Activated CD4-positive, alpha-beta T cell treated with anti-CD3 and anti-CD28 coated beads for 1 hour (primary cell): ENCODE data around the gene PRKCE.

Experiments used
- DNase-seq: peaks from one replicate; pipeline ENCODE4 v3.0.0-alpha.2; 2020

The PRKCE gene

GRCh38 chr2:46067501-46068305 lies 416.2 kb downstream of the PRKCE start:
- no peak for DNase-seq

DNA sequence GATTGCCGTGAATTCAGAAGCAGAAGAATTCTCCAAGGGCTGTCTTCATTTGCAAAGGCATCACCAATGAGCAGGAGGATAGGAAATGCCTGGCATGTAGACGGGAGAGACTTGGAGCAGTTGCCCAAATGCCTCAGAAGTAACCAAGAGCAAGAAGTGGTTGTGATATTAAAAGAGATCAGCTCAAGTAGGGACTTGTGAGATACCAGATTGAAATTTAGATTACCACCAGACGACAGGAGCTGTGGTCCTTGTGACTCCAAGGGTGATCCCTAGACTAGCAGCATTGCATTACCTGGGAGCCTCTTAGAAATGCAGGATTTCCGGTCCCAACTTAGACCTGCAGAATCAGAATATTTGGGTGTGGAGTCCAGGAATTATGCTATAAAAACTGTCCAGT lies 417.2 kb downstream of the PRKCE start:
- DNase-seq, result no peak

DNA sequence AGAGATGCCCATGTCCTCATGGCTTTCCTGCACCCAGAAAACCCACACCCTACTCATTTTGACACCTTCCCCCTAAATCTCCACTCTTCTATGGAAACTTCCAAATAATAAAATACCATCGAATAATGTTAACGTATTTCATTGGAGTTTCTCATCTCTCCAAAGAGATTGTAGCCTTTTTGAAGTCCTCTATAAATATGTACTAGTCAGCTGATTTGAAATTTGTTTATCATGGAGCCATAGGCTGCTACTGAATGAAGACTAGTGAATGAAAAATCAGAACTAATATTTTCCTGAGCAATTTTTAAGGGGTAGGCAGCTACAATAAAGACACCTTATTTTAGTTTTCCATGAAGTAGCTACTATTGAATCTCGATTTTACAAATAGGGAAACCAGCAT lies 419.6 kb downstream of the PRKCE start:
- no peak for DNase-seq

DNA sequence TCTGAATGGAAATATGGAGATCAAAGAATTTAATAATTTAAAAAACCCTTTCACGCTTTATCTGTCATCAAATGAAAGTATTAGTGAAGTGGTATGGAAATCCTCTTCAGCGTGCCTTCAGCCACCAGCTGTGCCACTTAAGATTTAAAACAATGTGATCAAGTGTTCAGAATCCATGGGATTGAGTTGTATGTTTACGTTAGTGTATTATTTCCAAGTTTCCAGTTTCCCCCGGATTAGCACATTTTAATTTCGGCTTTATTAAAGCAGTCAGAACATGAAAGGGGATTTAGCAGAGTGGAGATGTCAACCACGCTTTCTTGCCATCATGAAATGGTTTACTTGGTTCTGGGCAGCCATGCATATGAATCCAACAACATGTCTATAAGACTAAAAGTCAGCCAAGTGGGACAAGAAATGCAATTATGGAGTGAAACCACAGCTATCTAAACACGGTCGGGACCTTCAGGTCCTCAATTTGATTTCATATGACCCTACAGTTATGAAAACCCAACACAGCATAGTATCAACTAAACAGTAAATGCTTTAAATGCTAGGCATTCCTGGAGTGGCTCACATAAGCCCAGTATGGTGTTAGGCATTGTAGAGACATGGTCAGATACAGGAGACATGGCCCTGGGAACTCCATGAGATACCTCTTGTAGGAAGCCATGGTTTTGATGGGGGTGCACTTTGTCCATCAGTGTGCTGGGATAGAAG lies 420.8 kb downstream of the PRKCE start:
- no peak for DNase-seq

DNA sequence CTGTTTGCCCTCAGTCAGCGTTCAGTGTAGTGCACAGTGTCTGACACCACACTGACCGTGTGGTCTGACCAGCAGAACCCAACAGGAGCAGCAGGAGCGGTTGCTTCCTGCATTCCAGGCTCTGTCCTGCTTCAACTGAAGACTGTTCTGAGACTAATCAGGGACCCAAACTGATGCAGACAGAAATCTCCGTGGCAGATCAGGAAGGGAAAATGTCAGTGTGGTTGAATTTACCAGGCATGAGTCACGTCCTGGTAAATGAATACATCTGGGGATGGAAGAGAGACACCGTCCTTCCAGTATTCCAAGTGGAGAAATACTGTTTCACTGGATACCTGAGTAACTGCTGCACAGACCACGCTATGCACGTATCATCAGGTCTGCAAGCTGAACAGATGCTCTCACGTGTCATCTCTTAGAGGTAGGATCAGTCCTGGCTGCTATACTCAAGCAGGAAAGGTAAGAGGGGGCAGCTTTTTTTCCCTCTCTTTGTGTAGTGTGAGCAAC lies 422.1 kb downstream of the PRKCE start:
- DNase-seq, result no peak

DNA sequence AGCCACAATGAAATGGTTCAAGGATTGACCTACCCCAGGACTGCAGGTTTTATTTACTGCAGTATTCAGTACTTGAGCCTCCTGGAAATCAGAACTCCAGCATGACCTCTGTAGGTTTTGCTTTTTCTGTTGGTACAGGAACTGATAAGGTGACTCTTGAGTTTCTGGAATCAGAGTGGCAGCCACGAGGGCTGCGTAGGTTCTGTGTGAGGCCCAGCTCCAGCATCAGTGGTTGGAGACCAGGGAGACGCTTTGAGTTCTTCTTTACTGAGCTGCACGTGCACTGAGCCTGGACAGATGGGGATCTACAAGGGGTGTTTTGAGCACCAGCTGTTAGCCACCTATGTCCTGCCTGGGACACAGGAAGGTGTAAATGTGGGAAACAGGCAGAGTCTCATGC lies 423.0 kb downstream of the PRKCE start:
- DNase-seq, result no peak

- DNase-seq, result no peak
Measured at GRCh38 chr2:46075848-46076247, 424.4 kb downstream of the PRKCE start.

GRCh38 chr2:46076251-46076650 lies 424.8 kb downstream of the PRKCE start:
- no peak for DNase-seq

DNA sequence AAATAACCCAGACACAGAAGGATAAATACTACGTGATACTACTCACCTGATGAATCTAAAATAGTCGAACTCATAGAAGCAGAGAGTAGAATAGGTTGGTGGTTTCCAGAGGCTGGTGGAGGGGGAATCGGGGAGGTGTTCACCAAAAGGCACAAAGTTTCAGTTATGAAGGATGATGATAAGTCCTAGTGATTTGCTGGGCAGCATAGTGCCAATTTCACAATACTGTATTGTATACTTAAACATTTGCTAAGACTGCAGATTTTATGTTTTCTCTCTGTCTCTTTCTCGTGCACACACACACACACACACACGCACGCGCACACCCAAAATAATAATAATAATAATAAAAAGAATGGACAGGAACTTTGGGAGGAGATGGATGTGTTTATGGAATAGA lies 425.4 kb downstream of the PRKCE start:
- DNase-seq, result no peak

DNA sequence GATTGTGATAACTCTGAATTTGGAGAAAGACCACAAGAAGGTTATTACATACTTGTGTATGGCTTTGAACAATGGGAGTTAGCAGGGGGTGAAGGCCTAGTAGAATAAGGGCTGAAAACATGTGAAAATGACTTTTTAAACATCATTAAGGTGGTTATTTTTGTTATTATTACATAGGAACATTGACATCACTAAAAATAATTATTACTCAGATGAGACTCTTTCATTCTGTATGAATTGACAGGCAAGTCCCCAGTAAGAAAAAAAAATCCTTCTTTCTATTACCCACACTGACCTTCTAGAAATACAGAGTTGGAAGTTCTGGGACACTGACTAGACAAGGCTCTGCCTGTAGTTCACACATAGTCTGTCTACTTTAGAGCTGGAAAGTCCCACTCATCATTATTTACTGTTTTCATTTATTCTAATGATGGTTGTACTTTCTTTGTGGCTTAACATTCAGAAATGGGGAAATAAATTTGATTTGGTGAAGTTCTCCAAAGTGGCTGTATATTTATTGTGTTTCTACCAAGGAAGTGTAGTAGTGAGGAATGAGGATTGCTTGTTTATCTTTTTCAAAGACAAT lies 426.1 kb downstream of the PRKCE start:
- no peak for DNase-seq

GRCh38 chr2:46079985-46080560 lies 428.6 kb downstream of the PRKCE start:
- DNase-seq, result no peak

DNA sequence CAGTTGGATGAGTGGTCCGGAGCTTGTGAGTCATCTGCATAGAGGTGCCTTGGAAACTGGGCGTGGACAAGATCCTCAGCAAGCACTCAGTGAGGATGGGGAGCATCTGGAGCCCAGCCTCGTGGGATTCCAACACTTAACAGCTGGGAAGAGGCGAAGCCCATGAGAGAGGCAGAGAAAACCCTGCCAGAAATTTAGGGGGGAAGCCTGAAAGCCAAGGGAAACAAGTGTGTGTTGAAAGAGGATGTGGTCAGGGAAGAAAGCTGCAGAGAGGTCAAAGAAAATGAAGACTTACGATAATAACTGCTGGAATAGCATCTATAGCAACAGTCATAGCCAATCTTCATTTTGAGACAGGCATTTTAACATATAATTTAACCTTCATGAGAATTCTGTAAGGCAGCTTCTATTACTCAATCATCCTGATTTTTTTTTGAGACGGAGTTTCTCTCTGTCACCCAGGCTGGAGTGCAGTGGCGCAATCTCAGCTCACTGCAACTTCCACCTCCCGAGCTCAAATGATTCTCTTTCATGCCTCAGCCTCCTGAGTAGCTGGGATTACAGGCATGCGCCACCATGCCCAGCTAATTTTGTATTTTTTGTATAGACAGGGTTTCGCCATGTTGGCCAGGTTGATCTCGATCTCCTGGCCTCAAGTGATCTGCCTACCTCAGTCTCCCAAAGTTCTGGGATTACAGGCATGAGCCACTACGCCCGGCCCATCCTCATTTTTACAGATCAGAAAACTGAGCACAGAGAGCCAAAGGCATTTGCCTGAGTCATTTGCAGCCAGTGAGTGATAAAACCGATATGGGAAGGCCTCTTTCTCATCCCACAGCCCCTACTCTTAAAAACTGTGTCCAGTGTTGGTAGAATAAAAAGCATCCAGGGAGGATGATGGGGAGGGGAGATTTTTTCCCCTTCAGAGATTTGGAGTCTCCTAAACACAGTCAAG lies 431.3 kb downstream of the PRKCE start:
- DNase-seq, result no peak

DNA sequence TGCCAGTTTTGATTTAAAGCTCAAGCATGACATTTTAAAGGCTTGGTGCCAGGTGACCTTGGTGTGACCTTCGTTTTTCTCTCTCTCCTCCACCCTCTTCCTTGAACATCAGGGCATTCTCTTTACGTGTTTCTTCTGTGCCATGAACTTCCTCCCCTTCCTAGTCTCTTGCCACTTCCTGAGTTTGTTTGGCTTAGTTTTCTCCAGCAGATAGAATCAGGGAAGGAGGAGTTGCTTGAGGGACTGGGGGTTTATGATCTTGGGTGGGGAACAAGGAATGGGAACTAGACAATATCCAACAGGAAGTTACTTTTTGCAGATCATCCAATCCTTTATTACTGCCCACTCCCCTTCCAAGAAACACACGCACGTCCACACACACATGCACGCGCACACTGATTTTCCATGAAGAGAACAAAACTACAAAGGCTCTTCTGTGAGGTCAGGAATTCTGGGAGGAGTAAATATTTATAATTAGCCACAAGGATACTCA lies 435.1 kb downstream of the PRKCE start:
- no peak for DNase-seq

DNA sequence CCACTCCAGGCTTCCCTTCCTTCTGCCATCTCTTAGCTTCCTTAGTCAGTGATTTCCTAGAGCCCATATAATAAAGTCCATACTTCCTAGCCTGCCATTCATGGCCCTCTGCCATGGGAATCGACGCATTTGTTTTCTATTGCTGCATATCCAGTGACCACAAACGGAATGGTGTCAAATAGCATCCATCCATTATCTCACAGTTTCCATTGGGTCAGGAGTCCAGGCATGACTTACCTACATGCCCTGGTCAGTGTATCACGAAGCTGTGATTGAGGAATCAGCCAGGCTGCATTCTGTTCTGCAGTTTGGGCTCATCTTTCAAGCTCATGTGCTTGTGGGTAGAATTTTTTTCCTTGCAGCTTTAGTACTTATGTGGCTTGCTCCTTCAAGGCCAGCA lies 436.0 kb downstream of the PRKCE start:
- no peak for DNase-seq

- no peak for DNase-seq
Measured at GRCh38 chr2:46091004-46091403, 439.5 kb downstream of the PRKCE start.

GRCh38 chr2:46091961-46092667 lies 440.6 kb downstream of the PRKCE start:
- DNase-seq, result no peak

GRCh38 chr2:46094689-46095088 lies 443.2 kb downstream of the PRKCE start:
- no peak for DNase-seq

GRCh38 chr2:46095830-46096229 lies 444.4 kb downstream of the PRKCE start:
- DNase-seq, result no peak

DNA sequence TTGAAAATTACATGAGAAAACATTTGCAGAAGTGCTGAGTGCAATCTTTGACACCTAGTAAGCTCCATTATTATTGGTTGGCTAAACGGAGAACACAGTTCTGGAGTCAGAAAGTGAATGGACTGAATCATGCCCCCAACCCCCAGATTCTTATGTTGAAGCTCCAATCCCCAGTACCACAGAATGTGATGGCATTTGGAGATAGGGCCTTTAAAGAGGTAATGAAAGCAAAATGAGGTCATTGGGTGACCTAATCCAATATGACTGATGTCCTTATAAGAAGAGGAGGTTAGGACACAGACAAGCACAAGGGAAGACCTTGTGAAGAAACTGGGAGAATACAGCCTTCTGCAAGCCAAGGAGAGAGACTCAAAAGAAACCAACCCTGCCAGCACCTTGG lies 444.8 kb downstream of the PRKCE start:
- no peak for DNase-seq

GRCh38 chr2:46097714-46098480 lies 446.4 kb downstream of the PRKCE start:
- no peak for DNase-seq

- DNase-seq, result no peak
Measured at GRCh38 chr2:46098621-46099062, 447.2 kb downstream of the PRKCE start.
